ENCODE data around the gene MAPKAP1. TPM values are rescaled to one million over a fixed set of nuclear protein-coding genes. Genes with fewer than 3 reads are reported as not detected.
A peak's percentile ranks its signal among the peaks of the same experiment; 100 is the strongest.

The MAPKAP1 gene
- total and polyA plus RNA-seq, 2 experiments from 2014 or later: 68.4 to 98.5 TPM

GRCh38 chr9:125431741-125432271 is 275.2 kb downstream of the MAPKAP1 start:
- H3K4me1 ChIP-seq (ENCODE audit: insufficient read depth): no peaks in the 10 kb centered on the region
- ATAC-seq (peak; percentile 17), DNase-seq (ENCODE audit: low spot score) (no peak)
- H3K36me3 ChIP-seq (ENCODE audit: insufficient read depth): no peaks in the 10 kb centered on the region
- Mint-ChIP-seq H3K27ac (no peak overlapping the region), H3K36me3 (ENCODE audit: low read depth) (no peaks in the 10 kb centered on the region), H3K4me3 (no peak overlapping the region), H3K27me3 (ENCODE audit: insufficient read depth, low read depth, poor library complexity) (peaks cover 17% of the 10 kb centered on the region), H3K4me1 (peaks cover 11% of the 10 kb centered on the region), H3K9me3 (no peaks in the 10 kb centered on the region)
- H3F3A ChIP-seq (replicated peaks; ENCODE audit: low read depth): no peaks in the 10 kb centered on the region
- H3K4me3 ChIP-seq: no peak overlapping the region
- H4K20me1 ChIP-seq (replicated peaks; ENCODE audit: insufficient read depth): no peaks in the 10 kb centered on the region
- no peak overlapping the region for H3K27ac ChIP-seq (ENCODE audit: low read depth)
- no peaks in the 10 kb centered on the region for H3K9me2 ChIP-seq (ENCODE audit: insufficient read depth)
- no peaks in the 10 kb centered on the region for H3K27me3 ChIP-seq (ENCODE audit: insufficient read depth)
- no peaks in the 10 kb centered on the region for H3K79me2 ChIP-seq (replicated peaks; ENCODE audit: insufficient read depth)
- TF ChIP-seq, protein P1, sequence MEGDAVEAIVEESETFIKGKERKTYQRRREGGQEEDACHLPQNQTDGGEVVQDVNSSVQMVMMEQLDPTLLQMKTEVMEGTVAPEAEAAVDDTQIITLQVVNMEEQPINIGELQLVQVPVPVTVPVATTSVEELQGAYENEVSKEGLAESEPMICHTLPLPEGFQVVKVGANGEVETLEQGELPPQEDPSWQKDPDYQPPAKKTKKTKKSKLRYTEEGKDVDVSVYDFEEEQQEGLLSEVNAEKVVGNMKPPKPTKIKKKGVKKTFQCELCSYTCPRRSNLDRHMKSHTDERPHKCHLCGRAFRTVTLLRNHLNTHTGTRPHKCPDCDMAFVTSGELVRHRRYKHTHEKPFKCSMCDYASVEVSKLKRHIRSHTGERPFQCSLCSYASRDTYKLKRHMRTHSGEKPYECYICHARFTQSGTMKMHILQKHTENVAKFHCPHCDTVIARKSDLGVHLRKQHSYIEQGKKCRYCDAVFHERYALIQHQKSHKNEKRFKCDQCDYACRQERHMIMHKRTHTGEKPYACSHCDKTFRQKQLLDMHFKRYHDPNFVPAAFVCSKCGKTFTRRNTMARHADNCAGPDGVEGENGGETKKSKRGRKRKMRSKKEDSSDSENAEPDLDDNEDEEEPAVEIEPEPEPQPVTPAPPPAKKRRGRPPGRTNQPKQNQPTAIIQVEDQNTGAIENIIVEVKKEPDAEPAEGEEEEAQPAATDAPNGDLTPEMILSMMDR (conservative IDR thresholded peaks at IDR 0.05; ENCODE audit: low read depth in 2 of 2): peak in 1 of 2 experiments; percentile 35; a peak in 2 of 4 replicates
- TF ChIP-seq REST (IDR thresholded peaks at IDR 0.05; ENCODE audit: unreplicated experiment): no peak
- no peak for TF ChIP-seq CREB1 (CRISPR knock-in tag; IDR thresholded peaks at IDR 0.05; ENCODE audit: low read depth)
- H3K4me2 ChIP-seq: no peak overlapping the region
- no peak overlapping the region for H2AFZ ChIP-seq

GRCh38 chr9:125431012-125431305 is 276.0 kb downstream of the MAPKAP1 start:
- H3K4me2 ChIP-seq: no peak overlapping the region
- no peak overlapping the region for H2AFZ ChIP-seq
- ATAC-seq: no peak
- DNase-seq (ENCODE audit: low spot score): no peak
- no peaks in the 10 kb centered on the region for H3K4me1 ChIP-seq (ENCODE audit: insufficient read depth)
- Mint-ChIP-seq H3K4me3 (no peak overlapping the region), H3K36me3 (ENCODE audit: low read depth) (no peaks in the 10 kb centered on the region), H3K27ac (no peak overlapping the region), H3K9me3 (no peaks in the 10 kb centered on the region), H3K27me3 (ENCODE audit: insufficient read depth, low read depth, poor library complexity) (peaks cover 17% of the 10 kb centered on the region), H3K4me1 (peaks cover 11% of the 10 kb centered on the region)
- no peak overlapping the region for H3K27ac ChIP-seq (ENCODE audit: low read depth)
- no peaks in the 10 kb centered on the region for H3K79me2 ChIP-seq (replicated peaks; ENCODE audit: insufficient read depth)
- H4K20me1 ChIP-seq (replicated peaks; ENCODE audit: insufficient read depth): no peaks in the 10 kb centered on the region
- no peaks in the 10 kb centered on the region for H3K36me3 ChIP-seq (ENCODE audit: insufficient read depth)
- no peaks in the 10 kb centered on the region for H3K9me2 ChIP-seq (ENCODE audit: insufficient read depth)
- no peaks in the 10 kb centered on the region for H3F3A ChIP-seq (replicated peaks; ENCODE audit: low read depth)
- no peak overlapping the region for H3K4me3 ChIP-seq
- no peaks in the 10 kb centered on the region for H3K27me3 ChIP-seq (ENCODE audit: insufficient read depth)
- no peak for TF ChIP-seq STAT1 (IDR thresholded peaks at IDR 0.05; ENCODE audit: unreplicated experiment)
- TF ChIP-seq, protein P2, sequence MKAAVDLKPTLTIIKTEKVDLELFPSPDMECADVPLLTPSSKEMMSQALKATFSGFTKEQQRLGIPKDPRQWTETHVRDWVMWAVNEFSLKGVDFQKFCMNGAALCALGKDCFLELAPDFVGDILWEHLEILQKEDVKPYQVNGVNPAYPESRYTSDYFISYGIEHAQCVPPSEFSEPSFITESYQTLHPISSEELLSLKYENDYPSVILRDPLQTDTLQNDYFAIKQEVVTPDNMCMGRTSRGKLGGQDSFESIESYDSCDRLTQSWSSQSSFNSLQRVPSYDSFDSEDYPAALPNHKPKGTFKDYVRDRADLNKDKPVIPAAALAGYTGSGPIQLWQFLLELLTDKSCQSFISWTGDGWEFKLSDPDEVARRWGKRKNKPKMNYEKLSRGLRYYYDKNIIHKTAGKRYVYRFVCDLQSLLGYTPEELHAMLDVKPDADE (IDR thresholded peaks at IDR 0.05): no peak
- no peak for TF ChIP-seq NANOG (IDR thresholded peaks at IDR 0.05; ENCODE audit: borderline replicate concordance)
- no peak for TF ChIP-seq JUNB (IDR thresholded peaks at IDR 0.05; ENCODE audit: unreplicated experiment)
- no peak for TF ChIP-seq ZNF114 (CRISPR knock-in tag; IDR thresholded peaks at IDR 0.05)
- no peak for TF ChIP-seq ZNF462 (CRISPR knock-in tag; IDR thresholded peaks at IDR 0.05)

Data from GM23338 (cell line).